Measurements from ENCODE around the gene ARID1B.

ARID1B gene

GRCh38 chr6:156776840-156777576, at the start of gene ARID1B:
ARID1B (plus strand) TSS chr6:156777378; CDS start chr6:156777681, 303 bp downstream.
- DNase-seq: peak; percentile 86

GRCh38 chr6:156727715-156728385, 49.3 kb upstream of the ARID1B start:
- DNase-seq: no peak

- DNase-seq: peak; percentile 64
Observed at GRCh38 chr6:156729248-156729647, 47.9 kb upstream of the ARID1B start.

GRCh38 chr6:156731396-156731795, 45.8 kb upstream of the ARID1B start:
- DNase-seq: peak; percentile 84

GRCh38 chr6:156735751-156736150, 41.4 kb upstream of the ARID1B start:
- no peak for DNase-seq

- no peak for DNase-seq
Observed at GRCh38 chr6:156740604-156741003, 36.6 kb upstream of the ARID1B start.

- no peak for DNase-seq
Observed at GRCh38 chr6:156741287-156742073, 35.7 kb upstream of the ARID1B start.

GRCh38 chr6:156747715-156748114, 29.5 kb upstream of the ARID1B start:
- no peak for DNase-seq

- no peak for DNase-seq
Observed at GRCh38 chr6:156748504-156748903, 28.7 kb upstream of the ARID1B start.

GRCh38 chr6:156752666-156753301, 24.4 kb upstream of the ARID1B start:
- DNase-seq: no peak

GRCh38 chr6:156756630-156757610, 20.3 kb upstream of the ARID1B start:
- DNase-seq: no peak

GRCh38 chr6:156757849-156758248, 19.3 kb upstream of the ARID1B start:
- no peak for DNase-seq

- no peak for DNase-seq
Observed at GRCh38 chr6:156760377-156760776, 16.8 kb upstream of the ARID1B start.

- no peak for DNase-seq
Observed at GRCh38 chr6:156762547-156762946, 14.6 kb upstream of the ARID1B start.

GRCh38 chr6:156765117-156765516, 12.1 kb upstream of the ARID1B start:
- no peak for DNase-seq

GRCh38 chr6:156767603-156768467, 9.3 kb upstream of the ARID1B start:
- DNase-seq: no peak

- DNase-seq: no peak
Observed at GRCh38 chr6:156771047-156771446, 6.1 kb upstream of the ARID1B start.

GRCh38 chr6:156771761-156772160, 5.4 kb upstream of the ARID1B start:
- no peak for DNase-seq

GRCh38 chr6:156773476-156773875, 3.7 kb upstream of the ARID1B start:
- no peak for DNase-seq

GRCh38 chr6:156773935-156774852, 3.0 kb upstream of the ARID1B start:
- DNase-seq: no peak

Data from islet precursor cell (in vitro differentiated cells).